Neuron (in vitro differentiated cells): ENCODE results near the gene CBR1.
A peak's percentile ranks its signal among the peaks of the same experiment; 100 is the strongest.

Experiments
- H2AFZ ChIP-seq: one replicate; pipeline ENCODE4 v1.6.1; 2013; ENCODE audit warnings: low read depth, mild to moderate bottlenecking, inconsistent platforms, low read length, moderate library complexity
- H3K27me3 ChIP-seq: one replicate; pipeline ENCODE4 v1.6.1; 2013; ENCODE audit warnings: low read length; ENCODE audit not compliant: insufficient read depth
- H3K36me3 ChIP-seq: one replicate; pipeline ENCODE4 v1.6.1; 2013; ENCODE audit warnings: low read length; ENCODE audit not compliant: insufficient read depth
- H3K4me1 ChIP-seq: one replicate; pipeline ENCODE4 v1.6.1; 2013; ENCODE audit warnings: low read length; ENCODE audit not compliant: insufficient read depth
- H3K4me3 ChIP-seq: 2 replicates; pipeline ENCODE4 v1.5.1; 2013; ENCODE audit warnings: mild to moderate bottlenecking, low read length, moderate library complexity
- H3K9me3 ChIP-seq: one replicate; pipeline ENCODE4 v1.6.1; 2013; ENCODE audit warnings: low read length

Gene CBR1

DNA sequence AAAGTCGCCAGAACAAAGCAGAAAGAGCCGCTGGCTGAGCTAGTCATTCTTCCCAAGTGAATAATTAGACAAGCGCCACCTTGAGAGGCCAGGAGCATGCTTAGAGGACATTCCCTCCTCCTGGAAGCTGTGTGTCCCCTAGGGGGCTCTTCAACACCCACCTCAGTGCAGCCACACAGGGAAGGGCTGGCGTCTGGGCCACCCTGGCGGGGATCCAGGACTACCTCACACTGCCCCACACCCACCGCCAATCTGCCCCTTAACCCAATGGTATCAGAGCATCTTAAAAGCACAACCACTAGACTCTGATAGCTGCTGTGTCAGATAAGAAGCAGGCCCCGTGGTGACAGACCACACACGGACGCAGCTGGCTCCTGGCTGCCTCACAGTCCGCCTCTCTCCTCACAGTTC is 34.4 kb upstream of the CBR1 start:
- Histone ChIP-seq H3K36me3 (peaks cover 47% of the 10 kb centered on the region), H2AFZ (no peak overlapping the region), H3K4me3 (no peak overlapping the region), H3K4me1 (no peaks in the 10 kb centered on the region), H3K27me3 (no peaks in the 10 kb centered on the region), H3K9me3 (no peaks in the 10 kb centered on the region)

- H3K4me1 ChIP-seq = no peaks in the 10 kb centered on the region
- no peaks in the 10 kb centered on the region for H3K27me3 ChIP-seq
- no peak overlapping the region for H2AFZ ChIP-seq
- no peaks in the 10 kb centered on the region for H3K9me3 ChIP-seq
- no peak overlapping the region for H3K4me3 ChIP-seq
- H3K36me3 ChIP-seq = peaks cover 71% of the 10 kb centered on the region
These were observed 30.9 kb upstream of the CBR1 start for GRCh38 chr21:36038701-36039497.

DNA sequence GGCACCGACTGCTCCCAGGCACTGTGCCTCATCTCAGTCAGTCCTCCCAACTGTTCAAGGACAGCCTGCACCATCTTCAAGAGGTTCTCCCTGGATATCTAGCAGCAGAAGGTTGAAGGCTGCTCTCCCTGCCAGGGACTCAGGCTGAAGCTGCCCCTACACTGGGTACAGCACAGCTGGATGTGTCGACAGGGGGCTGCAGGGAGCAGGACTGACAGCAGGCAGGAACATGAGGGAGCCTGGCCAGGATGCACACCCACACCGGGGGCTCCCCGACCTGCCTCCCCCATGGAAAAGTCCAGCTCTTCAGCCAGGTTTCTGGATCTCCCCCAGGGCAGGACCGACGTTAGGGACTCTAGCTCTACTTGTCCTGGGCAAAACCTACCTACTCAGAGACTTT is 30.0 kb upstream of the CBR1 start:
- H3K9me3 ChIP-seq = no peaks in the 10 kb centered on the region
- no peak overlapping the region for H2AFZ ChIP-seq
- peaks cover 75% of the 10 kb centered on the region for H3K36me3 ChIP-seq
- H3K4me3 ChIP-seq = no peak overlapping the region
- no peaks in the 10 kb centered on the region for H3K27me3 ChIP-seq
- H3K4me1 ChIP-seq = no peaks in the 10 kb centered on the region

DNA sequence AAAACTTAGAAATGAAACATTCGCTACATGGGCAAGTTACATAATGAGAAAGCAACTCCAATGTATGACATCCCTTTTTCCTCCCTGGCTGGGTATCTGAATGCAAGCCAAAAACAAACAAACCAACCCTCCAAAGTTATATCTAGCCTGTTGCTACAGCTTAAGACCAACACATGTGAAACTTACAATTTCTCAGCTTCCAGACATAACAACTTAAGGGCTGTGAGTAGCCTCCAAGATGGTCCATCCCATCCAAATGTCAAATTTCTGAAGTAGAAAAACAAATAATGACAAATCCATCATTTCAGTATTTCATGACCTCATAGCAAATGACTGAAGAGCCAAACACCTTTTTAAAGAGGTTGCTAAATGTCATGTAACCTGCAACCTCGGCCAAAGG is 29.4 kb upstream of the CBR1 start:
- peaks cover 76% of the 10 kb centered on the region for H3K36me3 ChIP-seq
- no peak overlapping the region for H2AFZ ChIP-seq
- H3K9me3 ChIP-seq = no peaks in the 10 kb centered on the region
- H3K4me3 ChIP-seq = no peak overlapping the region
- H3K4me1 ChIP-seq = no peaks in the 10 kb centered on the region
- H3K27me3 ChIP-seq = no peaks in the 10 kb centered on the region

DNA sequence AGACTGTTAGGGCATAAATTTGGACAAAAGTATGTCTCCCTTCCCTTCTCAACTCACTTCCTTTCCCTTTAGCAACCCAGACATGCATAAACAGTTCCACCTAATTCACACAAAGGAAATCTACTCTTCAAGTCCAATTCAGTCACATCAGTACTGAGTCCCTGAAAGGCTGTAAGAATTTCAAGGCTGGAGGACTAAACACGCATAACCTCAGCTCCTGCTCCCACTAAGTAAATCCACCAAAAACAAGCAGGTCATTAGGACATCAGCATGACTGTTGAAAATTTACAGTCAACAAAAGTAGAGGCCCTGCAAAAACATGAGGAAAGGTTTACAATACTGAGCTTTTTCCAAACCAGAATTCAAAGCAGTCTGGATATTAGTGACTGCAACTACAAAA is 27.9 kb upstream of the CBR1 start:
- no peaks in the 10 kb centered on the region for H3K9me3 ChIP-seq
- H3K27me3 ChIP-seq = no peaks in the 10 kb centered on the region
- H3K4me1 ChIP-seq = no peaks in the 10 kb centered on the region
- H3K36me3 ChIP-seq = peaks cover 76% of the 10 kb centered on the region
- no peak overlapping the region for H3K4me3 ChIP-seq
- H2AFZ ChIP-seq = no peak overlapping the region

DNA sequence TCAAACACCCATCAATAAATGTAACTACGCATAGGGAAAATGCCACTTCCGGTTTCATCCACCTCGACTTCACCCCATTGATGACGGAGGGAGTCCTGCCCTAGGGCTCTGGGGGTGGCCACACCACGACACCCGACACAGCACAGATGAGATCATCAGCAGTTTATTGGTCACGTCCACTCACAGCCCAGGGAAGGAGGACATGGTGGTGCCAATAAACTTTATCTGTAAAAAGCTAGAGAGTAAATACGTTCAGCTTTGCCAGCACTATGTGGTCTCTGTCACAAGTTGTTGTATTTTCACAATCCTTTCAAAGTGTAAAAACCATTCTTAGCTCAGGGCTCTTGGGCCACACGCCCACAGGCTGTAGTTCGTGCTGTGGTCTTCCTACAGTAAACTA is 25.8 kb upstream of the CBR1 start:
- no peak overlapping the region for H2AFZ ChIP-seq
- no peaks in the 10 kb centered on the region for H3K4me1 ChIP-seq
- H3K4me3 ChIP-seq = no peak overlapping the region
- H3K36me3 ChIP-seq = peaks cover 75% of the 10 kb centered on the region
- H3K9me3 ChIP-seq = no peaks in the 10 kb centered on the region
- no peaks in the 10 kb centered on the region for H3K27me3 ChIP-seq

GRCh38 chr21:36045993-36046392 is 23.8 kb upstream of the CBR1 start:
- peaks cover 74% of the 10 kb centered on the region for H3K36me3 ChIP-seq

DNA sequence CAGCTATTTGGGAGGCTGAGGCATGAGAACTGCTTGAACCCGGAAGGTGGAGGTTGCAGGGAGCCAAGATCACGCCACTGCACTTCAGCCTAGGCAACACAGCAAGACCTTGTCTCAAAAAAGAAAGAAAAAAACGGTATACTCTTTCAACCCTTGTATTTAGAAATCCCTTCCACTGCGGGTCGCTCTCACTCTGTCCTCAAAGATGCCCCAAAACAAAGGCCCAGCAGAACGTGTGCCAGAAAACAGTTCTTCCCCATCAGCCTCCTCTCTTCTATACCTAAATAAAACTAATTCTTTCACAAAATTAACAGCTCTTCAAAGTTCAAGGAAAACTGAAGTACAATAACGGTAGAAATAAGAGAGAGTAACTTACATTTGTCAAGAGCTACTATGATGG is 22.7 kb upstream of the CBR1 start:
- no peak overlapping the region for H3K4me3 ChIP-seq
- peaks cover 64% of the 10 kb centered on the region for H3K36me3 ChIP-seq
- H2AFZ ChIP-seq = no peak overlapping the region
- H3K9me3 ChIP-seq = no peaks in the 10 kb centered on the region
- H3K27me3 ChIP-seq = no peaks in the 10 kb centered on the region
- no peaks in the 10 kb centered on the region for H3K4me1 ChIP-seq

More at GRCh38 chr21:36045993-36046392, 23.8 kb upstream of the CBR1 start:
- no peaks in the 10 kb centered on the region for H3K27me3 ChIP-seq
- H3K4me1 ChIP-seq = no peaks in the 10 kb centered on the region
- H3K4me3 ChIP-seq = no peak overlapping the region
- no peaks in the 10 kb centered on the region for H3K9me3 ChIP-seq
- no peak overlapping the region for H2AFZ ChIP-seq

DNA sequence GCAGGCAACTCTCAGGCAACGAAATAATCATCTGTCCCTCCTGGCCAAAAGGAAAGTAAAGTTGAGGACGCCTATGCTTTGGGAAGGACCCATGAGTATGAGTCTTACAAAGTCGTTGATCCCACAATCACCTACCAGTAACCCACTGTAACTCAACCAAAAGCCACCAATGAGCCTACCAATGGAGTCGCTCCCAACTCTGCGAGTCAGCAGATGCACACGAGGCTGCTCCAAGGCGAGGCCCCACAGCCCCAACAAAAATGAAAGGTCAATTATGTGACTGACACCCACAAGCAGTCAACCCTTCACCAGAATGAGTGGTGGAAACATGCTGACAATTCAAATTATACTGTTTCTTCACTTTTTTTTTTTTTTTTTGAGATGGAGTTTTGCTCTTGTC is 21.5 kb upstream of the CBR1 start:
- H3K27me3 ChIP-seq = no peaks in the 10 kb centered on the region
- no peak overlapping the region for H3K4me3 ChIP-seq
- H3K36me3 ChIP-seq = peaks cover 64% of the 10 kb centered on the region
- no peak overlapping the region for H2AFZ ChIP-seq
- no peaks in the 10 kb centered on the region for H3K4me1 ChIP-seq
- no peaks in the 10 kb centered on the region for H3K9me3 ChIP-seq

GRCh38 chr21:36052860-36053714 is 16.7 kb upstream of the CBR1 start:
- Histone ChIP-seq H3K36me3 (peaks cover 59% of the 10 kb centered on the region), H3K4me1 (no peaks in the 10 kb centered on the region), H3K27me3 (no peaks in the 10 kb centered on the region), H3K4me3 (no peak overlapping the region), H3K9me3 (no peaks in the 10 kb centered on the region), H2AFZ (no peak overlapping the region)

GRCh38 chr21:36053715-36054062 is 16.1 kb upstream of the CBR1 start:
- no peaks in the 10 kb centered on the region for H3K4me1 ChIP-seq
- H3K4me3 ChIP-seq = no peak overlapping the region
- peaks cover 60% of the 10 kb centered on the region for H3K36me3 ChIP-seq
- no peak overlapping the region for H2AFZ ChIP-seq
- H3K9me3 ChIP-seq = no peaks in the 10 kb centered on the region
- H3K27me3 ChIP-seq = no peaks in the 10 kb centered on the region

- H3K4me1 ChIP-seq = peaks cover 2% of the 10 kb centered on the region
- H3K4me3 ChIP-seq = no peak overlapping the region
- H2AFZ ChIP-seq = no peak overlapping the region
- H3K27me3 ChIP-seq = no peaks in the 10 kb centered on the region
- peaks cover 53% of the 10 kb centered on the region for H3K36me3 ChIP-seq
- H3K9me3 ChIP-seq = no peaks in the 10 kb centered on the region
These were observed 14.3 kb upstream of the CBR1 start for GRCh38 chr21:36055551-36055950.

GRCh38 chr21:36059823-36060158 is 10.0 kb upstream of the CBR1 start:
- peaks cover 6% of the 10 kb centered on the region for H3K4me1 ChIP-seq
- peak overlapping the region; percentile 64 for H3K4me3 ChIP-seq
- H3K9me3 ChIP-seq = no peaks in the 10 kb centered on the region
- peak overlapping the region; percentile 27 for H2AFZ ChIP-seq
- peaks cover 28% of the 10 kb centered on the region for H3K36me3 ChIP-seq
- no peaks in the 10 kb centered on the region for H3K27me3 ChIP-seq
